ENCODE results near the gene ZFR.
"Not testable (repeated sequence)": the region's sequence is repeated elsewhere in the genome, so short reads cannot be mapped to it uniquely, and the experiment has no call there.

ZFR gene

GRCh38 chr5:32331217-32331934, 113.2 kb downstream of the ZFR start:
- Histone ChIP-seq H3K36me3 (ENCODE audit: control insufficient read depth in 1 of 2, insufficient read depth in 2 of 2, low read length in 2 of 2) (no peaks in the 10 kb centered on the region), H3K27me3 (ENCODE audit: low read depth, low read length) (no peaks in the 10 kb centered on the region), H3K9me3 (ENCODE audit: control insufficient read depth in 1 of 2, low read length in 2 of 2) (no peaks in the 10 kb centered on the region), H3K4me3 (ENCODE audit: low read depth in 1 of 2, low read length in 2 of 2) (no peak overlapping the region), H3K27ac (ENCODE audit: low read length) (no peak overlapping the region), H3K4me1 (ENCODE audit: control insufficient read depth in 1 of 2, insufficient read depth in 2 of 2, low read length in 2 of 2) (peaks cover 0 to 3% of the 10 kb centered on the region in 2 donors)

- Histone ChIP-seq H3K4me3 (ENCODE audit: low read depth in 1 of 2, low read length in 2 of 2) (no peak overlapping the region), H3K27me3 (ENCODE audit: low read depth, low read length) (no peaks in the 10 kb centered on the region), H3K9me3 (ENCODE audit: control insufficient read depth in 1 of 2, low read length in 2 of 2) (no peaks in the 10 kb centered on the region), H3K36me3 (ENCODE audit: control insufficient read depth in 1 of 2, insufficient read depth in 2 of 2, low read length in 2 of 2) (no peaks in the 10 kb centered on the region), H3K27ac (ENCODE audit: low read length) (no peak overlapping the region), H3K4me1 (ENCODE audit: control insufficient read depth in 1 of 2, insufficient read depth in 2 of 2, low read length in 2 of 2) (peaks cover 0 to 3% of the 10 kb centered on the region in 2 donors)
Measured at GRCh38 chr5:32330126-32330971, 114.2 kb downstream of the ZFR start.

- H3K9me3 ChIP-seq (ENCODE audit: control insufficient read depth in 1 of 2, low read length in 2 of 2): no peaks in the 10 kb centered on the region
- no peak overlapping the region for H3K27ac ChIP-seq (ENCODE audit: low read length)
- H3K36me3 ChIP-seq (ENCODE audit: control insufficient read depth in 1 of 2, insufficient read depth in 2 of 2, low read length in 2 of 2): no peaks in the 10 kb centered on the region
- no peaks in the 10 kb centered on the region for H3K27me3 ChIP-seq (ENCODE audit: low read depth, low read length)
- no peak overlapping the region for H3K4me3 ChIP-seq (ENCODE audit: low read depth in 1 of 2, low read length in 2 of 2)
- H3K4me1 ChIP-seq (ENCODE audit: control insufficient read depth in 1 of 2, insufficient read depth in 2 of 2, low read length in 2 of 2): peaks cover 0 to 3% of the 10 kb centered on the region in 2 donors
Measured at GRCh38 chr5:32329395-32329834, 115.1 kb downstream of the ZFR start.

GRCh38 chr5:32326216-32326772, 118.2 kb downstream of the ZFR start:
- Histone ChIP-seq H3K4me1 (ENCODE audit: control insufficient read depth in 1 of 2, insufficient read depth in 2 of 2, low read length in 2 of 2) (peaks cover 0 to 1% of the 10 kb centered on the region in 2 donors), H3K9me3 (ENCODE audit: control insufficient read depth in 1 of 2, low read length in 2 of 2) (no peaks in the 10 kb centered on the region), H3K27me3 (ENCODE audit: low read depth, low read length) (no peaks in the 10 kb centered on the region), H3K36me3 (ENCODE audit: control insufficient read depth in 1 of 2, insufficient read depth in 2 of 2, low read length in 2 of 2) (no peaks in the 10 kb centered on the region), H3K4me3 (ENCODE audit: low read depth in 1 of 2, low read length in 2 of 2) (no peak overlapping the region), H3K27ac (ENCODE audit: low read length) (no peak overlapping the region)

- Histone ChIP-seq H3K4me3 (ENCODE audit: low read depth in 1 of 2, low read length in 2 of 2) (no peak overlapping the region), H3K27me3 (ENCODE audit: low read depth, low read length) (no peaks in the 10 kb centered on the region), H3K4me1 (ENCODE audit: control insufficient read depth in 1 of 2, insufficient read depth in 2 of 2, low read length in 2 of 2) (no peaks in the 10 kb centered on the region), H3K27ac (ENCODE audit: low read length) (no peak overlapping the region), H3K36me3 (ENCODE audit: control insufficient read depth in 1 of 2, insufficient read depth in 2 of 2, low read length in 2 of 2) (no peaks in the 10 kb centered on the region), H3K9me3 (ENCODE audit: control insufficient read depth in 1 of 2, low read length in 2 of 2) (no peaks in the 10 kb centered on the region)
Measured at GRCh38 chr5:32325616-32326015, 118.9 kb downstream of the ZFR start.

- Histone ChIP-seq H3K9me3 (ENCODE audit: control insufficient read depth in 1 of 2, low read length in 2 of 2) (no peaks in the 10 kb centered on the region), H3K27me3 (ENCODE audit: low read depth, low read length) (no peaks in the 10 kb centered on the region), H3K36me3 (ENCODE audit: control insufficient read depth in 1 of 2, insufficient read depth in 2 of 2, low read length in 2 of 2) (no peaks in the 10 kb centered on the region), H3K4me3 (ENCODE audit: low read depth in 1 of 2, low read length in 2 of 2) (no peak overlapping the region), H3K27ac (ENCODE audit: low read length) (no peak overlapping the region), H3K4me1 (ENCODE audit: control insufficient read depth in 1 of 2, insufficient read depth in 2 of 2, low read length in 2 of 2) (no peaks in the 10 kb centered on the region)
Measured at GRCh38 chr5:32325062-32325461, 119.5 kb downstream of the ZFR start.

GRCh38 chr5:32323741-32324140, 120.8 kb downstream of the ZFR start:
- H3K27me3 ChIP-seq (ENCODE audit: low read depth, low read length): no peaks in the 10 kb centered on the region
- no peak overlapping the region for H3K27ac ChIP-seq (ENCODE audit: low read length)
- H3K4me3 ChIP-seq (ENCODE audit: low read depth in 1 of 2, low read length in 2 of 2): no peak overlapping the region
- H3K36me3 ChIP-seq (ENCODE audit: control insufficient read depth in 1 of 2, insufficient read depth in 2 of 2, low read length in 2 of 2): no peaks in the 10 kb centered on the region
- no peaks in the 10 kb centered on the region for H3K9me3 ChIP-seq (ENCODE audit: control insufficient read depth in 1 of 2, low read length in 2 of 2)
- H3K4me1 ChIP-seq (ENCODE audit: control insufficient read depth in 1 of 2, insufficient read depth in 2 of 2, low read length in 2 of 2): no peaks in the 10 kb centered on the region

GRCh38 chr5:32322882-32323281, 121.7 kb downstream of the ZFR start:
- no peaks in the 10 kb centered on the region for H3K36me3 ChIP-seq (ENCODE audit: control insufficient read depth in 1 of 2, insufficient read depth in 2 of 2, low read length in 2 of 2)
- no peaks in the 10 kb centered on the region for H3K27me3 ChIP-seq (ENCODE audit: low read depth, low read length)
- H3K9me3 ChIP-seq (ENCODE audit: control insufficient read depth in 1 of 2, low read length in 2 of 2): no peaks in the 10 kb centered on the region
- no peak overlapping the region for H3K4me3 ChIP-seq (ENCODE audit: low read depth in 1 of 2, low read length in 2 of 2)
- H3K4me1 ChIP-seq (ENCODE audit: control insufficient read depth in 1 of 2, insufficient read depth in 2 of 2, low read length in 2 of 2): no peaks in the 10 kb centered on the region
- H3K27ac ChIP-seq (ENCODE audit: low read length): no peak overlapping the region

GRCh38 chr5:32321787-32322186, 122.8 kb downstream of the ZFR start:
- H3K27ac ChIP-seq (ENCODE audit: low read length); H3K4me3 ChIP-seq (ENCODE audit: low read depth in 1 of 2, low read length in 2 of 2); H3K9me3 ChIP-seq (ENCODE audit: control insufficient read depth in 1 of 2, low read length in 2 of 2); H3K36me3 ChIP-seq (ENCODE audit: control insufficient read depth in 1 of 2, insufficient read depth in 2 of 2, low read length in 2 of 2); H3K4me1 ChIP-seq (ENCODE audit: control insufficient read depth in 1 of 2, insufficient read depth in 2 of 2, low read length in 2 of 2); H3K27me3 ChIP-seq (ENCODE audit: low read depth, low read length): not testable (repeated sequence)

- no peaks in the 10 kb centered on the region for H3K4me1 ChIP-seq (ENCODE audit: control insufficient read depth in 1 of 2, insufficient read depth in 2 of 2, low read length in 2 of 2)
- no peak overlapping the region for H3K4me3 ChIP-seq (ENCODE audit: low read depth in 1 of 2, low read length in 2 of 2)
- H3K9me3 ChIP-seq (ENCODE audit: control insufficient read depth in 1 of 2, low read length in 2 of 2): no peaks in the 10 kb centered on the region
- no peaks in the 10 kb centered on the region for H3K36me3 ChIP-seq (ENCODE audit: control insufficient read depth in 1 of 2, insufficient read depth in 2 of 2, low read length in 2 of 2)
- H3K27ac ChIP-seq (ENCODE audit: low read length): no peak overlapping the region
- no peaks in the 10 kb centered on the region for H3K27me3 ChIP-seq (ENCODE audit: low read depth, low read length)
Measured at GRCh38 chr5:32320576-32320975, 124.0 kb downstream of the ZFR start.

GRCh38 chr5:32319926-32320543, 124.5 kb downstream of the ZFR start:
- no peaks in the 10 kb centered on the region for H3K36me3 ChIP-seq (ENCODE audit: control insufficient read depth in 1 of 2, insufficient read depth in 2 of 2, low read length in 2 of 2)
- H3K4me3 ChIP-seq (ENCODE audit: low read depth in 1 of 2, low read length in 2 of 2): no peak overlapping the region
- H3K4me1 ChIP-seq (ENCODE audit: control insufficient read depth in 1 of 2, insufficient read depth in 2 of 2, low read length in 2 of 2): no peaks in the 10 kb centered on the region
- no peak overlapping the region for H3K27ac ChIP-seq (ENCODE audit: low read length)
- no peaks in the 10 kb centered on the region for H3K9me3 ChIP-seq (ENCODE audit: control insufficient read depth in 1 of 2, low read length in 2 of 2)
- no peaks in the 10 kb centered on the region for H3K27me3 ChIP-seq (ENCODE audit: low read depth, low read length)
